HL-60 (cell line): Measurements from ENCODE around the gene BOLA3.
"Not testable (repeated sequence)": the region's sequence is repeated elsewhere in the genome, so short reads cannot be mapped to it uniquely, and the experiment has no call there.

Experiments used
- DNase-seq, 2 experiments: peaks; one replicate each; pipeline ENCODE4 v3.0.0-alpha.2; 2010 to 2020; ENCODE audit warnings: low read depth in 1 of 2, low spot score in 1 of 2
- H3K27ac ChIP-seq: fragments of 250-450 bp; sonication (Bioruptor Pico); replicated peaks from 2 replicates; pipeline ENCODE4 v1.5.1; 2020; ENCODE audit warnings: mild to moderate bottlenecking, moderate library complexity
- H3K27me3 ChIP-seq: fragments of 250-450 bp; sonication (Bioruptor Pico); 2 replicates; pipeline ENCODE4 v1.5.1; 2021; ENCODE audit warnings: mild to moderate bottlenecking, moderate library complexity; ENCODE audit not compliant: insufficient read depth, poor library complexity, severe bottlenecking
- H3K4me3 ChIP-seq: replicated peaks from 2 replicates; pipeline ENCODE4 v1.5.1; 2011; ENCODE audit warnings: mild to moderate bottlenecking, control low read depth, low read length; ENCODE audit not compliant: insufficient read depth
- GABPA ChIP-seq: IDR thresholded peaks from 2 replicates; pipeline ENCODE4 v1.6.1; 2012; ENCODE audit warnings: low read depth
- POLR2AphosphoS5 ChIP-seq: IDR thresholded peaks from 2 replicates; pipeline ENCODE4 v1.6.1; 2012; ENCODE audit warnings: low read depth
- SPI1 ChIP-seq: IDR thresholded peaks from 2 replicates; pipeline ENCODE4 v1.6.1; 2012; ENCODE audit warnings: low read depth, mild to moderate bottlenecking, borderline replicate concordance
- TF ChIP-seq, protein P1 (sequence below): IDR thresholded peaks from one replicate; pipeline ENCODE4 v1.5.1; 2011; ENCODE audit warnings: low read length, control low read depth, inconsistent platforms; ENCODE audit not compliant: insufficient read depth
- TF ChIP-seq, protein P2 (sequence below): IDR thresholded peaks from 2 replicates; pipeline ENCODE4 v1.6.1; 2012; ENCODE audit warnings: low read depth; ENCODE audit not compliant: insufficient replicate concordance

BOLA3 gene

DNA sequence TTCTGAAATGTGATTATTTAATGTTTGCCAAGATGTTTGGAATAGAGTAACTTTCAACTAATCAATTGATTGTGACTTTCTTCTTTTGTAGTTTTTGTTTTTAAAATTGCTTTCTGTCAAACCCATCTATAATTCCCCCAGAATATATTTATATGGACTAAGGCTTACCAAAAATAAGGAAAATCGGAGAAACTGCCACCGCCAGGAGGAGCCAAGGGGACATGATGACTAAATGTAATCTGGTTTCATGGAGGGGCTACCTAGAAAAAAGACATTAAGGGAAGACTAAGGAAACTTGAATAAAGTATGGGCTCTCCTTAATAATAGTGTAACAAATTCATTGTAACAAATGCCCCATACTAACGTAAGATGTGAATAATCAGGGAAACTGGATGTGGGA, 19.5 kb downstream of the BOLA3 start:
- no peaks in the 10 kb centered on the region for H3K27me3 ChIP-seq
- no peak for DNase-seq
- no peak overlapping the region for H3K27ac ChIP-seq
- H3K4me3 ChIP-seq, result no peak overlapping the region
- no peak for TF ChIP-seq SPI1
- TF ChIP-seq, protein P1, sequence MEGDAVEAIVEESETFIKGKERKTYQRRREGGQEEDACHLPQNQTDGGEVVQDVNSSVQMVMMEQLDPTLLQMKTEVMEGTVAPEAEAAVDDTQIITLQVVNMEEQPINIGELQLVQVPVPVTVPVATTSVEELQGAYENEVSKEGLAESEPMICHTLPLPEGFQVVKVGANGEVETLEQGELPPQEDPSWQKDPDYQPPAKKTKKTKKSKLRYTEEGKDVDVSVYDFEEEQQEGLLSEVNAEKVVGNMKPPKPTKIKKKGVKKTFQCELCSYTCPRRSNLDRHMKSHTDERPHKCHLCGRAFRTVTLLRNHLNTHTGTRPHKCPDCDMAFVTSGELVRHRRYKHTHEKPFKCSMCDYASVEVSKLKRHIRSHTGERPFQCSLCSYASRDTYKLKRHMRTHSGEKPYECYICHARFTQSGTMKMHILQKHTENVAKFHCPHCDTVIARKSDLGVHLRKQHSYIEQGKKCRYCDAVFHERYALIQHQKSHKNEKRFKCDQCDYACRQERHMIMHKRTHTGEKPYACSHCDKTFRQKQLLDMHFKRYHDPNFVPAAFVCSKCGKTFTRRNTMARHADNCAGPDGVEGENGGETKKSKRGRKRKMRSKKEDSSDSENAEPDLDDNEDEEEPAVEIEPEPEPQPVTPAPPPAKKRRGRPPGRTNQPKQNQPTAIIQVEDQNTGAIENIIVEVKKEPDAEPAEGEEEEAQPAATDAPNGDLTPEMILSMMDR, result no peak
- no peak for TF ChIP-seq GABPA
- TF ChIP-seq, protein P2, sequence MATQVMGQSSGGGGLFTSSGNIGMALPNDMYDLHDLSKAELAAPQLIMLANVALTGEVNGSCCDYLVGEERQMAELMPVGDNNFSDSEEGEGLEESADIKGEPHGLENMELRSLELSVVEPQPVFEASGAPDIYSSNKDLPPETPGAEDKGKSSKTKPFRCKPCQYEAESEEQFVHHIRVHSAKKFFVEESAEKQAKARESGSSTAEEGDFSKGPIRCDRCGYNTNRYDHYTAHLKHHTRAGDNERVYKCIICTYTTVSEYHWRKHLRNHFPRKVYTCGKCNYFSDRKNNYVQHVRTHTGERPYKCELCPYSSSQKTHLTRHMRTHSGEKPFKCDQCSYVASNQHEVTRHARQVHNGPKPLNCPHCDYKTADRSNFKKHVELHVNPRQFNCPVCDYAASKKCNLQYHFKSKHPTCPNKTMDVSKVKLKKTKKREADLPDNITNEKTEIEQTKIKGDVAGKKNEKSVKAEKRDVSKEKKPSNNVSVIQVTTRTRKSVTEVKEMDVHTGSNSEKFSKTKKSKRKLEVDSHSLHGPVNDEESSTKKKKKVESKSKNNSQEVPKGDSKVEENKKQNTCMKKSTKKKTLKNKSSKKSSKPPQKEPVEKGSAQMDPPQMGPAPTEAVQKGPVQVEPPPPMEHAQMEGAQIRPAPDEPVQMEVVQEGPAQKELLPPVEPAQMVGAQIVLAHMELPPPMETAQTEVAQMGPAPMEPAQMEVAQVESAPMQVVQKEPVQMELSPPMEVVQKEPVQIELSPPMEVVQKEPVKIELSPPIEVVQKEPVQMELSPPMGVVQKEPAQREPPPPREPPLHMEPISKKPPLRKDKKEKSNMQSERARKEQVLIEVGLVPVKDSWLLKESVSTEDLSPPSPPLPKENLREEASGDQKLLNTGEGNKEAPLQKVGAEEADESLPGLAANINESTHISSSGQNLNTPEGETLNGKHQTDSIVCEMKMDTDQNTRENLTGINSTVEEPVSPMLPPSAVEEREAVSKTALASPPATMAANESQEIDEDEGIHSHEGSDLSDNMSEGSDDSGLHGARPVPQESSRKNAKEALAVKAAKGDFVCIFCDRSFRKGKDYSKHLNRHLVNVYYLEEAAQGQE, result no peak
- no peak for TF ChIP-seq POLR2AphosphoS5

DNA sequence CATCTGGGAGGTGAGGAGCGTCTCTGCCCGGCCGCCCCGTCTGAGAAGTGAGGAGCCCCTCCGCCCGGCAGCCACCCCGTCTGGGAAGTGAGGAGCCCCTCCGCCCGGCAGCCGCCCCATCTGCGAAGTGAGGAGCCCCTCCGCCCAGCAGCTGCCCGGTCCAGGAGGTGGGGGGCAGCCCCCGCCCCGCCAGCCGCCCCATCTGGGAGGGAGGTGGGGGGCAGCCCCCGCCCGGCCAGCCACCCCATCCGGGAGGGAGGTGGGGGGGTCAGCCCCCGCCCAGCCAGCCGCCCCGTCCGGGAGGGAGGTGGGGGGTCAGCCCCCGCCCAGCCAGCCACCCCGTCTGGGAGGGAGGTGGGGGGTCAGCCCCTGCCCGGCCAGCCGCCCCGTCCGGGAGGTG, 23.8 kb downstream of the BOLA3 start:
- H3K27me3 ChIP-seq, H3K4me3 ChIP-seq, H3K27ac ChIP-seq, DNase-seq: not testable (repeated sequence)

DNA sequence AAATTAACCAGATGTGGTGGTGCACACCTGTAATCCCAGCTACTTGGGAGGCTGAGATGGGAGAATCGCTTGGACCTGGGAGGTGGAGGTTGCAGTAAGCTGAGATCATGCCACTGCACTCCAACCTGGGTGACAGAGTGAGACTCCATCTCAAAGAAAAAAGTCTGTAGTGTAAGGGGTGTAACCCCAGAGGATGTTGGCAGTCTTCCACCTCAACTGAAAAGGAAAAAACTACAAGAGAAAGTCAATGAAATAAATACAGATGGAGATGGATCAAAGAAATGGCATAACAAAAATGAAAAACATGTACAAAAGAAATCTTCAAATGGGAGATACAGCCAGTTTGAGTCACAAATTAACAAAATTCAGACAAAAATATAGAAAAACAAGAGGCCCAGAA, 25.9 kb downstream of the BOLA3 start:
- not testable (repeated sequence) for DNase-seq, H3K27ac ChIP-seq, H3K4me3 ChIP-seq, H3K27me3 ChIP-seq

DNA sequence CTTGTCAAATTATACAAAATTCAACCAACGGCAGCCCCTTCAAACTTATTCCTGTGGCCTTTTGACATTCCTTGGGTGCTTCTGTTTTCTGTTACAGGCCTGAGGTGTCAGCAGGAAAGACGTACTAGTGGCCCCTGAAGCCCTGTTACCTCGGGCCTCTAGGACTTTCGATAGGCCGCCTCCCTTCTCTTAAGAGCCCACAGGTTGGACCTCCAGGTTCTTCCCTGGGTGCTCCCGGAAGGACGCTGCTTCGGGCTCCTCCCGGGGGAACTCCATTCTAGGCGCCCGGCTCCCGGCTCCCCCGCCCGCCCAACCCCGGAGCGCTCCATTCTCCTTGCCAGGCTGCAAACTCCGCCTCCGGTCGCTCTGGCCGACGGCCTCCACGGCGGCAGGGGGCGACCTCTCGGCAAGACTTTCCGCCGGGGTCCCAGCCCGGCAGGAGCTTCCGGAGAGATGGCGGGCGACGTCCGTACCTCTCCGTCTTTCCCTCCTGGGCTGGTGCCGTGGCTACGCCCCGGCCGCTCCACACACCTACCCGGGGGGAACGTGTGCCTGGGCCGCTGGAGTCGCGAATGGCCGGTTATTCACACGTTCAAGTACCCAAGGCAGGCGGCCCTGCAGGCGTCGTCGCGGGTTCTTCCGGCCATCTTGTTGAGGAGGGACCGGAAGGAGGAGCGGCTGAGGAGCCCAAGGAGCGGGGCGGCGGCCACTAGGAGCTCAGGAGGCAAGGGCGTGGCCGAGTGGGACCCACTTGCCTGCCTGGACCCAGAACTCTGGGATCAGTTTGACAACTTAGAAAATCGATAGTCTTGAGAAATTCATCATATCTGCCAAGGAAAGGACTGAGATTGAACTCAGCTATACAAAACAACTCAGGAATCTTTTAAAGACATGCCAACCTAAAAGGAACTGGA, 27.5 kb downstream of the BOLA3 start:
- H3K27me3 ChIP-seq, result no peaks in the 10 kb centered on the region
- TF ChIP-seq, protein P2, result peak; percentile 71
- TF ChIP-seq SPI1, result no peak
- TF ChIP-seq, protein P1, result peak; percentile 47
- TF ChIP-seq POLR2AphosphoS5, result peak; percentile 65; the same call in 1 of the 2 replicates
- peak; percentile 90 for TF ChIP-seq GABPA
- peak overlapping the region; percentile 54 for H3K4me3 ChIP-seq
- peak; percentile 78 to 89 for DNase-seq
- peak overlapping the region; percentile 96 for H3K27ac ChIP-seq

DNA sequence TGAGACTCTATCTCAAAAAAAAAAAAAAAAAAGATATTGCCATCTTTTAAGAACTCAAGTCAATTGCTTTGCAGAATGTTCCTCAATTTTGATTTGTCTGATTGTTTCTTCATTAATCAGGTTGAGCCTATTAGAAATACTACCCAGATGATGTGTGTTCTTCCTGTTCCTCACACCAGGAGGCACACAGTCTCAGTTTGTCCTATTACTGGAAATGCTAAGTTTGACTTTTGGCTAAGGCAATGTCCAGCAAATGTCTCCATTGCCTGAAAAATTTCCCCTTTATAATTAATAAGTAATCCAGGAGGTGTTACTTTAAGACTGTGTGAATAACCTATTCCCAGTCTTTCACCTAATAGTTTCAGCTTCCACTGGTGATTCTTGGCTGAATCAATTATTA, 28.4 kb downstream of the BOLA3 start:
- TF ChIP-seq GABPA (no peak), SPI1 (no peak)
- TF ChIP-seq, protein P2, result no peak
- peak in 1 of 2 experiments; percentile 11 for DNase-seq
- Histone ChIP-seq H3K27ac (peak overlapping the region; percentile 96; the same call in 1 of the 2 replicates), H3K4me3 (no peak overlapping the region), H3K27me3 (no peaks in the 10 kb centered on the region)
